GM23248 (cell line): ENCODE data around the gene MBP. TPM values are rescaled to one million over a fixed set of nuclear protein-coding genes. Genes with fewer than 3 reads are reported as not detected.

Source experiments
- DNase-seq: peaks from one replicate; pipeline ENCODE4 v3.0.0-alpha.2; 2015
- H2AFZ ChIP-seq: fragments of 200-600 bp; sonication (generic); 2 replicates; pipeline ENCODE4 v1.6.1; 2016; ENCODE audit warnings: antibody characterized with exemption
- H3F3A ChIP-seq: fragments of 200-600 bp; sonication (generic); 2 replicates; pipeline ENCODE4 v1.6.1; 2016; ENCODE audit warnings: mild to moderate bottlenecking, antibody characterized with exemption, mixed run types; ENCODE audit not compliant: insufficient read depth
- H3K27ac ChIP-seq: fragments of 200-600 bp; sonication (generic); 2 replicates; pipeline ENCODE4 v1.5.1; 2016; ENCODE audit warnings: mild to moderate bottlenecking
- H3K27me3 ChIP-seq: fragments of 200-600 bp; sonication (generic); replicated peaks from 2 replicates; pipeline ENCODE4 v1.6.1; 2016; ENCODE audit warnings: mild to moderate bottlenecking; ENCODE audit not compliant: insufficient read depth
- H3K36me3 ChIP-seq: fragments of 200-600 bp; sonication (generic); 2 replicates; pipeline ENCODE4 v1.6.1; 2016; ENCODE audit warnings: low read depth, mild to moderate bottlenecking
- H3K4me1 ChIP-seq: fragments of 200-600 bp; sonication (generic); 2 replicates; pipeline ENCODE4 v1.6.1; 2016; ENCODE audit warnings: mild to moderate bottlenecking; ENCODE audit not compliant: insufficient read depth
- H3K4me2 ChIP-seq: fragments of 200-600 bp; sonication (generic); one replicate; pipeline ENCODE4 v1.6.1; 2016; ENCODE audit warnings: mild to moderate bottlenecking; ENCODE audit not compliant: unreplicated experiment
- H3K4me3 ChIP-seq: fragments of 200-600 bp; sonication (generic); 2 replicates; pipeline ENCODE4 v1.5.1; 2016; ENCODE audit warnings: mild to moderate bottlenecking
- H3K79me2 ChIP-seq: fragments of 200-600 bp; sonication (generic); 2 replicates; pipeline ENCODE4 v1.6.1; 2016; ENCODE audit warnings: mild to moderate bottlenecking; ENCODE audit not compliant: insufficient read depth
- H3K9ac ChIP-seq: fragments of 200-600 bp; sonication (generic); 2 replicates; pipeline ENCODE4 v1.6.1; 2016; ENCODE audit warnings: mild to moderate bottlenecking
- H3K9me2 ChIP-seq: fragments of 200-600 bp; sonication (generic); 2 replicates; pipeline ENCODE4 v1.6.1; 2016; ENCODE audit warnings: mixed run types, mild to moderate bottlenecking, moderate library complexity; ENCODE audit not compliant: insufficient read depth
- H3K9me3 ChIP-seq: fragments of 200-600 bp; sonication (generic); one replicate; pipeline ENCODE4 v1.6.1; 2017; ENCODE audit warnings: low read depth
- H4K20me1 ChIP-seq: fragments of 200-600 bp; sonication (generic); 2 replicates; pipeline ENCODE4 v1.6.0; 2016; ENCODE audit not compliant: insufficient read depth
- EZH2 ChIP-seq: fragments of 200-600 bp; sonication (generic); IDR thresholded peaks from 2 replicates; pipeline ENCODE4 v1.6.1; 2018; ENCODE audit warnings: antibody characterized with exemption, mild to moderate bottlenecking; ENCODE audit not compliant: insufficient read depth, poor library complexity, severe bottlenecking
- EZH2phosphoT487 ChIP-seq: fragments of 200-600 bp; sonication (generic); IDR thresholded peaks from 2 replicates; pipeline ENCODE4 v1.6.1; 2018; ENCODE audit warnings: antibody characterized with exemption, moderate library complexity, mild to moderate bottlenecking, low read depth; ENCODE audit not compliant: insufficient read depth
- WGBS, 2 experiments: methylation state at CpG; one replicate each; pipeline ENCODE4 v1.1.6; 2015 to 2017; ENCODE audit warnings: low lambda C conversion rate in 2 of 2, low coverage in 1 of 2; ENCODE audit errors: missing lambda C conversion rate in 2 of 2; 5-methylcytosine and 5-hydroxymethylcytosine counted together
- in situ Hi-C: fragments of 300-500 bp; cut with MboI; formaldehyde crosslinking; loops from 2 replicates; pipeline ENCODE4 v1.15.0; 2020
- polyA plus RNA-seq: library from polyadenylated mRNA; unstranded; fragments of >200 nt; fragmentation: Nextera tagmentation; extraction: Ambion mirVana; gene quantifications from 2 replicates; pipeline ENCODE4 v1.2.1, GENCODE V29; 2016
- total RNA-seq: library from RNA; depleted of rRNA; stranded (reverse); fragments of >200 nt; shearing (Covaris generic); gene quantifications from 2 replicates; pipeline ENCODE4 v1.2.3, GENCODE V29; 2014

MBP gene
- total and polyA plus RNA-seq, 2 experiments from 2014 or later, result 2.2 to 2.9 TPM

- no peaks in the 10 kb centered on the region for H3K36me3 ChIP-seq
- H3K4me3 ChIP-seq, result peak overlapping the region; percentile 56; the same call in 1 of the 2 replicates
- H3K9ac ChIP-seq, result peak overlapping the region; percentile 71
- H2AFZ ChIP-seq, result no peak overlapping the region
- H3K4me2 ChIP-seq, result peak overlapping the region; percentile 48
- peaks cover 24% of the 10 kb centered on the region for H3F3A ChIP-seq
- H3K27me3 ChIP-seq, result no peaks in the 10 kb centered on the region
- peak overlapping the region; percentile 79 for H3K27ac ChIP-seq
- no peaks in the 10 kb centered on the region for H3K79me2 ChIP-seq
- H3K9me3 ChIP-seq, result no peaks in the 10 kb centered on the region
- H4K20me1 ChIP-seq, result no peaks in the 10 kb centered on the region
- no peak for TF ChIP-seq EZH2phosphoT487
- no peak for TF ChIP-seq EZH2
- WGBS, 2 experiments, result 72 to 75% methylated on average over 11 of the region's 11 CpGs
- in situ Hi-C loops, result no loop called here
- no peaks in the 10 kb centered on the region for H3K9me2 ChIP-seq
- peak; percentile 12 for DNase-seq
- peaks cover 28% of the 10 kb centered on the region for H3K4me1 ChIP-seq
Observed at GRCh38 chr18:77166523-77166922, 33.9 kb upstream of the MBP start.

DNA sequence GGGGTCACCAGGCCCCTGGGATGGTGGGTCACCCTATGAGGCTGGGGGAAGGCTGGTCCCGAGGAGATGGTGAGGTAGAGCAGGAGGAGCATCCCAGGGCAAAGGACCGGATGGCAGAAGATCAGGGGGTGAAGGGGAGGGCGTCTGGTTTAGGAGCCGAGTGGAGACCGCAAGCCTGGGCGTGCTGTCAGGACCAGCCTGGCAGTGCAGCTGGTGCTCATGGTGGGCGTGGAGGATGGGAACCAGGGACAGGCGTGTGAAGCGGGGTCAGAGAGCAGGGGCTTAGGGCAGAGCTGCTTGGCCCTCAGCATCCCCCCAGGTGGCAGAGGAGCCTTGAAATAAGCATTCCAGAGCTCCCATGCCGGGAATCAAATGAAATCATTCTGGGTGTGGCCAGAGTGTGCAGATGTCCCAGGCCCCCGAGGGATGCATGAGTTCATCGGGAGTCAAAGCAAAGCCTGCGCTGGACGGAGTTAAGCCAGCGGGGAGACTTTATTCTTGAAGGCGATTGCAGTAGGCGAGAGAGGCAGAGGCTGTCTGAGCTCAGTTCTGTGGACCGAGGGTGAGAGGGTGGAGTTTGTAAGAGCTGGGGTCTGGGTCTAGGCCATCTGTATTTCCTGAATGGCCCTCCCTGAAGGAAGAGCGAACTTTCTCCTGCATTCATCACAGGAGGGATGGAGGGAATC lies 33.1 kb upstream of the MBP start:
- H3K4me2 ChIP-seq, result peak overlapping the region; percentile 48
- no peaks in the 10 kb centered on the region for H3K36me3 ChIP-seq
- TF ChIP-seq EZH2phosphoT487 (no peak), EZH2 (no peak)
- no peaks in the 10 kb centered on the region for H4K20me1 ChIP-seq
- peak overlapping the region; percentile 56 for H3K4me3 ChIP-seq
- H2AFZ ChIP-seq, result peak overlapping the region; percentile 68
- peak overlapping the region; percentile 71 for H3K9ac ChIP-seq
- in situ Hi-C loops, result no loop called here
- H3K79me2 ChIP-seq, result no peaks in the 10 kb centered on the region
- no peaks in the 10 kb centered on the region for H3K9me3 ChIP-seq
- WGBS, 2 experiments, result 5% methylated on average over 18 to 19 of the region's 19 CpGs
- no peaks in the 10 kb centered on the region for H3K27me3 ChIP-seq
- no peaks in the 10 kb centered on the region for H3K9me2 ChIP-seq
- peak overlapping the region; percentile 79 for H3K27ac ChIP-seq
- H3F3A ChIP-seq, result peaks cover 24% of the 10 kb centered on the region
- peak; percentile 96 for DNase-seq
- H3K4me1 ChIP-seq, result peaks cover 28% of the 10 kb centered on the region

DNA sequence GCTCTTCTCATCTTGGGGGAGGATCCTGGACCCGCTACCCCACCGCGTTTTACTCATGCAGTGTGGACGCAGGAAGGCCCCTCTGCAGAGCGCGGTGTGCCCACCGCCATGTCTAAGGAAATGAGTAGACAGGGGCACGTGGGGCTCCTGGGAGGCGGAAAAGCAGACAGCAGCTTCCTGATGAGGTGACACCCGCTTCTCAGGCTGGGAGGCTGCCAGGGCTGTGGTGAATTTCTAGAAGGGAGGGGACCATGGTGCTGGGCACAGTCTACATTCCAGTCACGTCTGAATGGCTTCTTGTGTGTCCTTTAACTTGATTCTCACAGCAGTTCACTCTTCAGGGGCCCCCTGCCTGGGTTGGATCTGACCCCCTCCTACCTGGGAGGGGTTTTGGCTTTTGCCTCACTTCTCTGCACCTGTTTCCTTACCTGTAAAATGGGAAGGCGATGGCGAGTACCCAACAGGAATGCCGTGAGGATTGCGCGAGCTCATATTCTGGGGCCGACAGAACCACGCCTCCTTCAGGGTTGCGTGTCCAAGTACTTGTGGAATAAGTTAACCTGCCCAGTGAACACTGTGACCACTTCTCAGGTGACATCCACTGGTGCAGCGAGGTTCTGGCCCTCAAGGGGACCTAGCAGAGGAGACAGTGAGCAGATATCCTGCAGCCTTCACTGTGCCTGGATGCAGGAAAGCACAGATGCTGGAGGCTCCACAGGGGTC lies 32.3 kb upstream of the MBP start:
- H3K27me3 ChIP-seq, result no peaks in the 10 kb centered on the region
- H4K20me1 ChIP-seq, result no peaks in the 10 kb centered on the region
- no peak for DNase-seq
- peak overlapping the region; percentile 71; the same call in 1 of the 2 replicates for H3K9ac ChIP-seq
- no peaks in the 10 kb centered on the region for H3K36me3 ChIP-seq
- peak overlapping the region; percentile 48 for H3K4me2 ChIP-seq
- in situ Hi-C loops, result no loop called here
- no peak overlapping the region for H3K4me3 ChIP-seq
- no peaks in the 10 kb centered on the region for H3K9me2 ChIP-seq
- H3K9me3 ChIP-seq, result no peaks in the 10 kb centered on the region
- TF ChIP-seq EZH2 (no peak), EZH2phosphoT487 (no peak)
- H3K4me1 ChIP-seq, result peaks cover 28% of the 10 kb centered on the region
- peaks cover 24% of the 10 kb centered on the region for H3F3A ChIP-seq
- H3K79me2 ChIP-seq, result no peaks in the 10 kb centered on the region
- 90 to 93% methylated on average over 20 of the region's 20 CpGs for WGBS, 2 experiments
- no peak overlapping the region for H2AFZ ChIP-seq
- peak overlapping the region; percentile 79 for H3K27ac ChIP-seq

- no peaks in the 10 kb centered on the region for H3K9me2 ChIP-seq
- H3K27me3 ChIP-seq, result no peaks in the 10 kb centered on the region
- no peak for DNase-seq
- TF ChIP-seq EZH2phosphoT487 (no peak), EZH2 (no peak)
- no peak overlapping the region for H2AFZ ChIP-seq
- in situ Hi-C loops, result no loop called here
- H3F3A ChIP-seq, result peaks cover 24% of the 10 kb centered on the region
- 99% methylated on average over 13 of the region's 13 CpGs for WGBS, 2 experiments
- H3K36me3 ChIP-seq, result no peaks in the 10 kb centered on the region
- H3K4me1 ChIP-seq, result peaks cover 28% of the 10 kb centered on the region
- H3K4me2 ChIP-seq, result no peak overlapping the region
- H4K20me1 ChIP-seq, result no peaks in the 10 kb centered on the region
- H3K27ac ChIP-seq, result no peak overlapping the region
- H3K9me3 ChIP-seq, result no peaks in the 10 kb centered on the region
- no peaks in the 10 kb centered on the region for H3K79me2 ChIP-seq
- H3K4me3 ChIP-seq, result no peak overlapping the region
- H3K9ac ChIP-seq, result no peak overlapping the region
Observed at GRCh38 chr18:77164026-77164425, 31.4 kb upstream of the MBP start.
